ENCODE data around the gene DEPDC7. TPM values are rescaled to one million over a fixed set of nuclear protein-coding genes. Genes with fewer than 3 reads are reported as not detected.
A peak's percentile ranks its signal among the peaks of the same experiment; 100 is the strongest.

DEPDC7 gene
- total and polyA plus RNA-seq, 2 experiments from 2014 or later, result 12.5 to 21.3 TPM

DNA sequence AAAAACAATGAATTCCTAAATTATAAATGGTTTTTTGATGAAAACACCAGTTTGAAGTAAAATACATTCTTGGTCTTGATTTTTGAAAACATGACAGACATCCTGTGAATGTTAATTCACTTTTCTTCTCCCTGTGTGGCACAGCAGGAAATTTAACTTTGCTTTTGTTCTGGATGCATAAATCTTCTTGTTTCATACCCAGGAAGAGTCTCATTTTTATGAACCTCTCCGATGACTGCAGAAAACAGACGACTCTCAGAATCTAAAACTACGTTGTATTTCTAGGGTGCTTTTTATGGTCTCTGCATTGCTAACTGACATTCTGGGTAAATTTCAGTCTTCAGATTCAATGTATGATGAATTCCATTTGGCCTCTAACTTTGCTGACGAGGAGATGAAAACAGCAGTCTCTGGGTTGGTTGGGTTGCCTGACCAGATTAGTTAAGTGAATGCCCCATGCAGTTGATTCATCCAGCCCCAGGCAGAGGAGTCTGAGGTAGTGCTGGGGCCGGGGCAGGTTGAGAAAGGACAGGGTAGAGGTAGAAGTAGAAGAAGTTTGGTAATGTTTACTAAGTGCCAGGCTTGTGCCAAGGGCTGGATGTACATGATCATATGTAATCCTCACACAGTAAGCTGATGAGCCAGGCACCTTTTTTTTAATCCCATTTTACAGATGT, 43.8 kb downstream of the DEPDC7 start:
- TF ChIP-seq, protein P1, sequence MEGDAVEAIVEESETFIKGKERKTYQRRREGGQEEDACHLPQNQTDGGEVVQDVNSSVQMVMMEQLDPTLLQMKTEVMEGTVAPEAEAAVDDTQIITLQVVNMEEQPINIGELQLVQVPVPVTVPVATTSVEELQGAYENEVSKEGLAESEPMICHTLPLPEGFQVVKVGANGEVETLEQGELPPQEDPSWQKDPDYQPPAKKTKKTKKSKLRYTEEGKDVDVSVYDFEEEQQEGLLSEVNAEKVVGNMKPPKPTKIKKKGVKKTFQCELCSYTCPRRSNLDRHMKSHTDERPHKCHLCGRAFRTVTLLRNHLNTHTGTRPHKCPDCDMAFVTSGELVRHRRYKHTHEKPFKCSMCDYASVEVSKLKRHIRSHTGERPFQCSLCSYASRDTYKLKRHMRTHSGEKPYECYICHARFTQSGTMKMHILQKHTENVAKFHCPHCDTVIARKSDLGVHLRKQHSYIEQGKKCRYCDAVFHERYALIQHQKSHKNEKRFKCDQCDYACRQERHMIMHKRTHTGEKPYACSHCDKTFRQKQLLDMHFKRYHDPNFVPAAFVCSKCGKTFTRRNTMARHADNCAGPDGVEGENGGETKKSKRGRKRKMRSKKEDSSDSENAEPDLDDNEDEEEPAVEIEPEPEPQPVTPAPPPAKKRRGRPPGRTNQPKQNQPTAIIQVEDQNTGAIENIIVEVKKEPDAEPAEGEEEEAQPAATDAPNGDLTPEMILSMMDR (IDR thresholded peaks at IDR 0.05; ENCODE audit: poor library complexity), result no peak
- TF ChIP-seq EZH2phosphoT487 (IDR thresholded peaks at IDR 0.05; ENCODE audit: low read depth, severe bottlenecking, unreplicated experiment) (no peak), EZH2 (IDR thresholded peaks at IDR 0.05; ENCODE audit: borderline replicate concordance) (no peak)
- DNase-seq (ENCODE audit: low spot score), result no peak
- Histone ChIP-seq H4K20me1 (ENCODE audit: insufficient read depth, poor library complexity, severe bottlenecking) (no peaks in the 10 kb centered on the region), H3K4me2 (no peak overlapping the region), H2AFZ (no peak overlapping the region), H3K4me3 (no peak overlapping the region), H3K27ac (no peak overlapping the region), H3K4me1 (ENCODE audit: insufficient read depth) (peaks cover 10% of the 10 kb centered on the region), H3K36me3 (replicated peaks; ENCODE audit: insufficient read depth, low read depth) (no peaks in the 10 kb centered on the region), H3K9me2 (replicated peaks; ENCODE audit: insufficient read depth) (no peaks in the 10 kb centered on the region), H3K9me3 (ENCODE audit: low read depth) (no peaks in the 10 kb centered on the region), H3K79me2 (no peaks in the 10 kb centered on the region), H3K27me3 (no peaks in the 10 kb centered on the region)
- WGBS (ENCODE audit: low lambda C conversion rate, missing lambda C conversion rate), result 80% methylated on average over 5 of the region's 5 CpGs

GRCh38 chr11:33060271-33060670, 44.6 kb downstream of the DEPDC7 start:
- Histone ChIP-seq H3K9me2 (replicated peaks; ENCODE audit: insufficient read depth) (no peaks in the 10 kb centered on the region), H3K36me3 (replicated peaks; ENCODE audit: insufficient read depth, low read depth) (no peaks in the 10 kb centered on the region), H3K79me2 (no peaks in the 10 kb centered on the region), H3K9me3 (ENCODE audit: low read depth) (no peaks in the 10 kb centered on the region), H4K20me1 (ENCODE audit: insufficient read depth, poor library complexity, severe bottlenecking) (no peaks in the 10 kb centered on the region), H3K4me3 (no peak overlapping the region), H3K4me2 (no peak overlapping the region), H3K27ac (peak overlapping the region; percentile 79), H3K4me1 (ENCODE audit: insufficient read depth) (peaks cover 10% of the 10 kb centered on the region), H2AFZ (no peak overlapping the region), H3K27me3 (no peaks in the 10 kb centered on the region)
- 88% methylated on average over 3 of the region's 3 CpGs for WGBS (ENCODE audit: low lambda C conversion rate, missing lambda C conversion rate)
- no peak for DNase-seq (ENCODE audit: low spot score)
- TF ChIP-seq EZH2phosphoT487 (IDR thresholded peaks at IDR 0.05; ENCODE audit: low read depth, severe bottlenecking, unreplicated experiment), result no peak
- no peak for TF ChIP-seq EZH2 (IDR thresholded peaks at IDR 0.05; ENCODE audit: borderline replicate concordance)
- TF ChIP-seq, protein P1 (IDR thresholded peaks at IDR 0.05; ENCODE audit: poor library complexity), result no peak

- Histone ChIP-seq H3K27ac (peak overlapping the region; percentile 92), H3K79me2 (no peaks in the 10 kb centered on the region), H3K4me1 (ENCODE audit: insufficient read depth) (peaks cover 10% of the 10 kb centered on the region), H3K27me3 (no peaks in the 10 kb centered on the region), H3K9me3 (ENCODE audit: low read depth) (no peaks in the 10 kb centered on the region), H2AFZ (no peak overlapping the region), H3K4me3 (no peak overlapping the region), H3K9me2 (replicated peaks; ENCODE audit: insufficient read depth) (no peaks in the 10 kb centered on the region), H3K4me2 (peak overlapping the region; percentile 42), H4K20me1 (ENCODE audit: insufficient read depth, poor library complexity, severe bottlenecking) (no peaks in the 10 kb centered on the region), H3K36me3 (replicated peaks; ENCODE audit: insufficient read depth, low read depth) (no peaks in the 10 kb centered on the region)
- WGBS (ENCODE audit: low lambda C conversion rate, missing lambda C conversion rate), result 55% methylated on average over 5 of the region's 5 CpGs
- TF ChIP-seq, protein P1 (IDR thresholded peaks at IDR 0.05; ENCODE audit: poor library complexity), result no peak
- no peak for TF ChIP-seq EZH2phosphoT487 (IDR thresholded peaks at IDR 0.05; ENCODE audit: low read depth, severe bottlenecking, unreplicated experiment)
- TF ChIP-seq EZH2 (IDR thresholded peaks at IDR 0.05; ENCODE audit: borderline replicate concordance), result no peak
- DNase-seq (ENCODE audit: low spot score), result peak; percentile 41
Observed at GRCh38 chr11:33062137-33062536, 46.5 kb downstream of the DEPDC7 start.
